SIG-M5 (cell line): Measurements from ENCODE around the gene SPAG7.

Experiments
- DNase-seq: peaks from one replicate; lab custom pipeline; 2025; lab: John Stamatoyannopoulos, UW

Gene SPAG7

DNA sequence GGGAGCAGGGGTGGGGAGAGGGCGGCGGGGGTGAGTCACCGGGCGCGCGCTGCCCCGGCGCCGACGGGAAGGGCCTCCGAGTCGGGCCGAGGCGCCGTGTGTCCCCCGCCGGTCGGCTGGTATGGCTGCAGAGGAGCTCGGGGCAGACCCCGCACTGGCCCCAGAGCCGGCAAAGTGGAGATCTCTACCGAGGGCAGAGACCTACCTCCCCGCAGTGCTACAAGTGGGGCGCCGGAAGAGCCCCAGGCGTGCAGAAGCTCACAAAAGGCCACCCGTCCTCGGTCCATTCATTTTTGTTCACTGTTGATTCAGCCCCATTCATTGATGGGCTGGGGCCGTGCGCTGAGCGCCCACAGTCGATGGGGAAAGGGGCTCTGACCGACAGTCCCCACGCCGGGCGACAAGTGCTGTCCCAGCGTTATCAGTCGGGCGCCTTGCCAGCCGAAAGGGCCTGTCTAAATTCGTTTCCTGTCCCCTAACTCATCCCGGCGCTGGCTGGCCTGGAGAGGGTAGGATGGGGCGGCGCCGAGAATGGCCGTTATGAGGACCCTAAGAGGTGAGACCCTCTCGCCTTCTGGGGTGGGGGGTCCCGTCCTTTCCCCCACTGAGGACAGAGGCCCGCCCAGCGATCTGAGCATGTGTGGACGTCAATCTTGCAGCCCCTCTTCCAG, 17.4 kb downstream of the SPAG7 start:
- no peak for DNase-seq

DNA sequence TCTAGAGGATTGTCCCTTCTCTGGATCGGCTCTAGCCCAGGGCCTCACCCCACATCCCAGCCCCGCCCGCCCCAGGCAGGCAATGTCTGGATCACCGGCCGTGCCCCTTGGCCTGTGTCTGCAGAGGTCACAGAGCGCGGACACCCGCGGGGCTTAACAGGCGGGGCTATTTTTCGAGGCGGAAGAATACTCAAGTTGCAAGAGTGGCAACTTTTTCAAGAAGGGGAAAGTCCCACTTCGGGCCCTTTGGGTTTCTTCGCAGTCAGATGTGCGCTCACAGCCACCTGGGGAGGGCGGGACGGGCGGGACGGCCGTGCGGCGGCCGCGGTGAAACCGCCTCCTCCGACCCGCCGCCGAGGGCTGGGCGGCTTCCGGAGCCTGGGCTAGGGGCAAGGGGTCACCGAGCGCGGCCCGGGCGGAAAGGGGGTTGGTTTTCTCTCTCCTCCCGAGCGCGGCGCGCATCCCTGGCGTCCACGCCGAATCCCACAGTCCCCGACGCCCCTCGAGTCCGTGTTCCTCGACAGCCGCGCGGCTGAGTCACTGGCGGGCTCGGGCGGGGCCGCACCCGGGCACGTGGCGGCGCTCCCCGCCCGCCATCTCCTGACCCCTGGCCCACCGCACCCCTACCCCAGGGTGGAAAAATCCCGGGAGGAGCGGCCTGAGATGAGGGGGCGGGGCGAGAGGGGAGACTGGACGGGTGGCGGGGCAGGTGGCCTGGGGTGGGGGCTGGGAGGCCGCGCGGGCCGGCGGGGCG, 18.1 kb downstream of the SPAG7 start:
- no peak for DNase-seq

DNA sequence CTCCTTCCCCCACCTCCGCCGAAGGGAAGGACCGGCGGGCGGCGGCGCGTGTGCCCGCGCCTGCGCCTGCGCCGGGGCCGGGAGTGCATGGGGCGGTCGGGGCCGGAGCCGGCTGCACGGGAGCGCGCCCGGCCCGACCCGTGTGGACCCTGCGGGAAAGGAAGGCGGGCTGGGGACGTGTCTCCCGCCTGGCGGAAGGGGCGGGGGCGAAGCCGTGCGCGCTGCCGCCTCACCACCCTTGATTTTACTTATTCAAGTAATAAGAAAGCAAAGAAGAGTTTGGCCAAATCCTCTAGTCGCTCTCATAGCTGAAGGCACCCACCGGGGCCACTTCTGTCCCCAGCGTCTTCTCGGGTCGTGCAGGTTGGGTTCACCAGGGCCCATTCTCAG, 18.7 kb downstream of the SPAG7 start:
- no peak for DNase-seq

DNA sequence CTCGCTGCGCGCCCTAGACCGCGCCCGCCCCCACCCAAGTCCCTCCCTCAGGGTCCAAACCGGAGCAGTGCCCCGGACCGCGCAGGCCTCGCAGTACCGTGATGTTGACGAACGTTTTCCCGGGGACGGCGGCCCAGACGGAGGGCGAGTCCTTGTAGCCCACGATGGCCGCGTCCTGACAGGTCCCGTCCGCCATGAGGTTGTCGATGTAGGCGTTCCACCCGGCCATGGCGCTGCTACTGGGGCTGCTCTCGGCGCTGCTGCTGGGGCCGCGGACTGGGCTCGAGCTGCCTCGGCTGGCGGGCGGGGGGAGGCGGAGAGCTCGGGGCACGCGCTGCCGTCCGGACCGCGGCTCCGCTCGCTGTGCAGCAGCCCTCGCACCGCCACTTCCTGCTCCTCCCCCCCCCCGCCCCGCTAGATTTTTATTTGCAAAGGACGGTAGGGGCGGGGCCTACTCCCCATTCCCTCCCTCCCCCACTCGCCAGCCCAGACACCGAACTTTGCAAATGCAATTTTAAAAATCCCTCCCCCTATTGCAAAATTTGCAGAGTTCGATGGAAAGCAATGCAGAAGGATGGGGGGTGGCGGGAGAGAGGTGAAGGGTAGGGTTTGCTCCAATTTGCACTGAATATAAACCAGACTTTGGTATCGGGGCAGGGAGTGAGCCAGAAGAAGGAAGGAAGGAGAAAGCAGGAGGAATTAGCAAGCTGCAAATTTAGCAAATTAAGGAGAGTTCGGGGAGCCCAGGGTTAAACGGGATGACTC, 19.3 kb downstream of the SPAG7 start, which contains the start of gene PFN1:
TSS of gene PFN1 (minus strand) at position 365 of the 765 bp plus-strand sequence. CDS start at position 229, 136 bp downstream.
- DNase-seq, result peak; percentile 70

DNA sequence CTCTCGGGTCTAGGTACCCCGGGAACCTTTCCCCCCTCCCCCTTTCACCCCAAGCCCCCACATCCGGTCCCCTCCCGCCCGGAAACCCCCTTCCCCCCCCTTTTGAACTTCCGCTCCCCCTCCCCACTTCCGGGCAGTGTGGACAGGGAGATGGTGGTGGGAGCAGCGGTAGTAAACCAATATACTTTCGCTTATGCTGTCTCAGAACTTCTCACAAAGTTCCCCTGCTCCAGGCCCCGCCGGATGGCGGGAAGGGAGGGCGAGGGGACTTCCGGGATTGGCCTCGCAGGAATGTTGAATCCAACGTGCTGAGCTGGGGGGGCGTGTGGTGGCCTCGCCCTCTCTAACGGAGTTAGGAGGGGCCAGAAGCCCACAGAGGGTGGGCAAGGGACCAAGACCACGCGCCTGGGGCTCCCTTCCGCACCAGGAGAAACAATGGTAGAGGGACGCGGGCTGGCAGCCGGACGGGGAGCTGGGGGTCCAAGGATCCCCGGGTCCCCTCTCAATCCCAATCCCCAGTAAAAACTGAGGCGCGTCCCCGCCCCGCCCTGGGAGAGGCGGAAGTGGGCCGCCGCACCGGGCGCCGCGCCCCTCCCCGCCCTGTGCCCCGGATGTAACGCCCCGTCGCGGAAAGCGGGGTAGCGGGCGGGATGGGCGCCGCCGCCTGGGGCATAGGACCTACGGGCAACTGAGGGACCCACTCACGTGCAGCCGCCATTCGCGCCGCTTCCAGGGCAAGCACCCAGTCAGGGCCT, 20.0 kb downstream of the SPAG7 start:
- DNase-seq, result no peak

DNA sequence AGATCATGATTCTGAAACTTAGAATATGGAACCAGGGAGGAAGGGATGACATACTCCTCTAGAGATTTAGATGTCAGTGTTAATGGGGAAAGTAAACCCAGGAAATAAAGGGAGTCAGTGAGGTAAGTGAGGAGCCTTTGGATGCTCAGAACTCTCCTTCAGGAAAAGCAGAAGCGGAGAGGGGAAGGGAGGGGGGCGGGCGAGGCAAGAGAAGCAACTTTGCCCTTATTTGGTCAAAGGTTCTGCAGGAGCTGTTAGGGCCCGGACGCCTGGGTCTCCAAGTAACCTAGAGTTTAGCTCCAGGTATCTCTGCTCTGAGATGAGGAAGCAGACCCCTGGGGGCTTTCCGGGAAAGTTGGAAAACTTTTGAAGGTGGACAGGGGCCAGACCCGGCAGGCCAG, 20.6 kb downstream of the SPAG7 start:
- DNase-seq, result no peak

DNA sequence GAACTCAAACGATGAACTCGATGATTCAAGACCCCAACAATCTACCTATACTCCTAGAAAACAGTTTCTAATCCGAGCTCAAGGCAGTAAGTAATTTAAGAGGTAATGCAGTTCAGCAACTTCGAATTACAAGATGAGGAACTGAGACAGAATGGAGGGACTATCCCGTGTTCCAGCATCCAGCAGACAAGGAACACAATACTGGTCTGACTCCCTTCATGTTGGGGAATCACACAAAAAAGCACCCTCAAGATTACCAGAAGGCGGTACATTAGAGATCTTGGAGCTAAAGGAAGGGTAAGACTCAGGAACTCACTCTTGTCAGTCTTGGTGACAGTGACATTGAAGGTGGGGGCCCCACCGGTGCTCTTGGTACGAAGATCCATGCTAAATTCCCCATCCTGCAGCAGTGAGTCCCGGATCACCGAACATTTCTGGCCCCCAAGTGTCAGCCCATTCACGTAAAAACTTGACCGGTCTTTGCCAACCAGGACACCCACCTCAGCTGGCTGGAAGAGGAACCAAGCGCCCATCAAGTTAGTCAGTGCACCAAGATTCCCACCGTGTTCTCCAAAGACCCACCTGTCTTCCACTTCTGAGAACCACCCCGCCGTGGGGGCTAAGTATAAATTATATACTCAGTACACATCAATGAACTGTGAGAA, 21.2 kb downstream of the SPAG7 start:
- no peak for DNase-seq

DNA sequence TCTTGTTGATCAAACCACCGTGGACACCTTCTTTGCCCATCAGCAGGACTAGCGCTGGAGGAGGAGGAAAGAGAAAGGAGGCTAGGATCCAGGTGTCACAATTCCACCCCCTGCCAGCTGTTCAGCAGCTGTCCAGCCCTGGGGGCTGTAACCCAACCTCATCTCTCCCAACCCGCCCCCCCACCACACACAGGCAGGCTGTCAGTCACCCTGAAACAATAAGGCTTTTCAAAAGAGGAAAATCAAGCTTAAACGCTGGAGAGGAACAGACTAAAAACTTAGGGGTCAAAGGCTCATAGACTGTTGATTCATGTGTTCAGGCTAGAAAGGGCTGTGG, 21.7 kb downstream of the SPAG7 start:
- DNase-seq, result no peak

DNA sequence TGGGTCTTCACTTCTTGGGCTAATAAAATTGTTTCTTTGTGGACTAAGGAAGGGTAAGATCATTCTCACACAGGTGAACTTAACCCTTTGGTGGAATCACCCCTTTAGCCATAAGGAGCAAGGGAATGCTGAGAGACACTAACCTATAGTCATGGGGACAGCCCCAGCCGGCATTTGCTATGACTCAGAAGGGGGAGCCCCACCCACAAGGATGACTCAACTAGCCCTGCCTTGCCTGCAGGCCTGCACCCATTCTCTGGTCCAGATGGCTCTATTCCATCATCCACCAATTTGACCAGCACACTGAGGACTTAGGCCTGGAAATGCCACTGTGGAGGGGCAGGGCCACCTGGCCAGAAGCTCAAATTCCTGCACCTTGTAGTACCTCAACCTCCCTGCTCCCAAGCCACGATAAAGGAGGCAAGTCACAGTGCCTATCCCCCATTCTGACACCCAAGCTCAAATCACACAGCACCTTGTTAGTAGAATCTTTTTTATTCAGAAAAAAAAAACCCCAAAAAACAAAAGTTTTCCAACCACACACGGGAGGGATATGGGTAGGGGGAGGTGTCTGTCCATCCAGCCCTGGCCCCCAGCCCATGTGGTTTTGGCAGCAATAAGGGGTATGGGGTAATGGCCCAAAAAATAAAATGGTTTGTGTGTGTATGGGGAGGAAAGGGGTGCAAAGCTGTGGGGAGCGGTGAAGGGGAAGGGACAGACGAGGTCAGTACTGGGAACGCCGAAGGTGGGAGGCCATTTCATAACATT, 22.3 kb downstream of the SPAG7 start:
- no peak for DNase-seq

DNA sequence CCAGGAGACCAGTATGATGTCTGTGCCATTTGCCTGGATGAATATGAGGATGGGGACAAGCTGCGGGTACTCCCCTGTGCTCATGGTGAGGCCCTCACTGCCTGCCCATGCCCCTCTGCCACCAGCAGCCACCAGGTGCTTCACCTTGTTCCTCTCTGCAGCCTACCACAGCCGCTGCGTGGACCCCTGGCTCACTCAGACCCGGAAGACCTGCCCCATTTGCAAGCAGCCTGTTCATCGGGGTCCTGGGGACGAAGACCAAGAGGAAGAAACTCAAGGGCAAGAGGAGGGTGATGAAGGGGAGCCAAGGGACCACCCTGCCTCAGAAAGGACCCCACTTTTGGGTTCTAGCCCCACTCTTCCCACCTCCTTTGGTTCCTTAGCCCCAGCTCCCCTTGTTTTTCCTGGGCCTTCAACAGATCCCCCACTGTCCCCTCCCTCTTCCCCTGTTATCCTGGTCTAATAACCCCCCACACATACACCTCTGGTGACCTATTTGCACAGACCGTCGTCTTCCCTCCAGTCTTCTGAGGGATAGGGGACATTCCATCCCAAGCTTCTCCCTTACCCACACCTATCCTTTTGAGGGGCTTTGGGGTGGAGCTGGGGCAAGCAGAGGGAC, 23.0 kb downstream of the SPAG7 start:
- no peak for DNase-seq

DNA sequence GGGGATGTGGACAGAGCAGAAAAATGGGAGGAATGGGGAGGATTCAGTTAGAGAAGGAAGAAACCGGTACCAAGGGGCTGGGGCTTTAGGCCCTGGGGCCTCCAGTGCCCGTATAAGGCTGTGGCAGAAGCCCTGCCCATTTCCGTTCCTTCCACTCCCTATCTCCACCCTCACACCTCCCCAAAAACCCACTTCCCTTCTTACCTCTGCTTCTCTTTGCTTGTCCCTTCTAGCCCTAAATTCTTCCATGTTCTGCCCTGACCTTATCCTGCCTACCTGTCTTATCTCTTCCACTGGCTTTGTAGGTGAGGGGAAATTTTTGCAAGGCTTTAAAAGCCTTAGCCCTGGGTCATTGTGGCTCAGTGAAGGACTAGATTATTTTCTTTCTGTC, 23.5 kb downstream of the SPAG7 start:
- DNase-seq, result no peak

DNA sequence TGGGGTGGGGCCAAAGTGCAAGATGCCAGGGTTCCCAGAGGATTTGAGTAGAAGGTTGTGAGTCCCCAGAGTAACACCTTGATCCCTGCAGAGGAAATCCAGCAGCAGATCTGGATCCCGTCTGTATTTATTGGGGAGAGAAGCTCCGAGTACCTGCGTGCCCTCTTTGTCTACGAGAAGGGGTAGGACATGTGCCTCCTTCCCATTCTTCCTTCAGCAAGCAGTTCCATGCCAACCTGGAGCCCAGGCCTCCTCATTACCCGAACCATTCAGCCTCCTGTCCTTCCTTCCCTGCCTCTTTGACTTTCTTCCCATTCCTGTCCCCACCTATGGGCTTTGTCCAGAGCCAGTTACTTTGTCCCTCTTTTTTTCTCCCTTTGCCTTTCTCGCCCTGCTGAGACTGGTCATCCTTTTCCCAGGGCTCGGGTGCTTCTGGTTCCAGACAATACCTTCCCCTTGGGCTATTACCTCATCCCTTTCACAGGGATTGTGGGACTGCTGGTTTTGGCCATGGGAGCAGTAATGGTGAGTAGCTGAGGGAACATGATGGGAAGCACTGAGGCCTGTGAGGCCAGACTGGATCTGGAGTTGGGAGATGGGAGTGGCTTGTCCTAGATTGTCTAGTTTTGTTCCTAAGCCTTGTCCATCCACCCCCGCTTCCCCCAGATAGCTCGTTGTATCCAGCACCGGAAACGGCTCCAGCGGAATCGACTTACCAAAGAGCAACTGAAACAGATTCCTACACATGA, 24.7 kb downstream of the SPAG7 start:
- no peak for DNase-seq

DNA sequence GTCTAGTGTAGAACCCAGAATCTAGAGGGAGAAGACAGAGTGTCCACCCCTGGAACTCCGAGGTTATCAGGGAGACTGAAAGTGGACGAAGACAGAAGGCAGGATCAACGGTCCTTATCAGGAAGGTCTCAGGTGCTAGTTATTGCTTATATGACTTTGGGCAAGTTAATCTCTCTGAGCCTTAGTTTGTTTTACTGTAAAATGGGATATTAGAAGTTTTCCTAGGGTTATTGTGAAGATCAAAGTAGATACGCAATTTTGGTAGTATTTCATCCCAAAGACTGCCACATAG, 26.4 kb downstream of the SPAG7 start:
- DNase-seq, result no peak

DNA sequence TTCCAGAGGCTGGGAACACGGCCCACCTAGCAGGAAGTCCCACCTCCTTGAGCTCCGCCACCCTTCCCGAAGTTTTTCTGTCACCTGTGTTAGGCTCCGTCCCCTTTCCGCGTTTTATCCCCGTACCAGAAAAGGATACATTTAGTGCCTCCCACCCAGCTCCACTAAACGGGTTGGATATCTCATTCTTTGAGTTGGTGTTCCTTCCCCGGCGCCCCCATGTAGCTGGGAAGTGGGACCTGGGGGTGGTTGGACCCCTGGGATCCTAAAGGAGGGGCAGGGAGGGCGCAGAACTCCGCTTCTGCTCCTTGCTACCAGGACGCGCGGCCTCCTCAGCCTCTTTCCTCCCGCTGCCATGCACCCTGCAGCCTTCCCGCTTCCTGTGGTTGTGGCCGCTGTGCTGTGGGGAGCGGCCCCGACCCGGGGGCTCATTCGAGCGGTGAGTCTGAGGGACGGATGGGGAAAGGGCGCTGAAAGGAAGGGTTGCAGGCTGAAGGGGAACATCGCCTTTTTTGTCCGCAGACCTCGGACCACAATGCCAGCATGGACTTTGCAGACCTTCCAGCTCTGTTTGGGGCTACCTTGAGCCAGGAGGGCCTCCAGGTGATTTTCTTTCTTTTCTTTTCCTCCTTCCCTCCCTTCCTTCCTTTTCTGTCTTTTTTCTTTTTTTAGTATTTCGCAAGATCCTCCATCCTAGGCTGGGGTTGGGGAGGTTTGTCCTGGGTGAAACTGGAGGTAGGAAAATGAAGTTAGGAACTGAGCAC, 26.9 kb downstream of the SPAG7 start:
- DNase-seq, result no peak

DNA sequence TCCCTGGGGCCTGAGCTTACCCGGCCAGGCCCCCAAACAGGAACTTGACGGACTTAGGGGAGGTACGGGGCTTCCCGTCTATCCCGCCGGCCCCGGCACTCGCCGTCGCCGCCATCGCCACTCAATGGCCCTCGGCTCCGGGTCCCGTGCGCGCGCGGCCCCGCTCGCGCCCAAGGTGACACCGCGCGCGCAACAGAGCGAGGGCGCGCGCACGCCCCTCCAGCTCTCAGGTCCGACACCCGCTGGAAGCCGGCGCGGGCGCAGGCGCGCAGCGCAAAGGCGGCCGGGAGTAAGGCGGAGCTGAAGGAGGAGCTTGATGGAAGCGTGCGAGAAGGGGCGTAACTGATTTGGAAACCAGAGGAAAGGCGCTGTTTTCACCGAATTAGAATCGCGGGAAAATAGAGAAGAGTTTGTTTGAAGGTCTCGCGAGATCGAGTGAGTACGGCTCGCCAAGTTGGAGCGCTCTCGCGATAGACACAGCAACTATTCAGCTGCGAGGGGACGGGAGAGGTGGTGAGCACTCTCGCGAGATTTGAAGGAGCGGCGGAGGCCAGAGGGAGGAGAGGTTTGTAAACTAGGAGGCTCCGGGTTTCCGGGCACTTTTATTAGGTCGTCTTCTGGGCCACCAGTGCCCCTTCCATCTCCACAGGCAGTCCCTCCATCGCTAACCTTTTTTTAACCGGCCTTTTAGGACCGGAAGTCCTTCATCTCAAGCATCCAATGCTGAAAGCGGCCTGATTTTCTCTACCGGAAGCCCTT, 27.6 kb downstream of the SPAG7 start, which contains the start of the genes RNF167 and SLC25A11:
TSS of gene RNF167 (plus strand) at position 473 of the 759 bp plus-strand sequence. CDS start 642 bp downstream, outside the sequence.
TSS of gene SLC25A11 (minus strand) at position 251 of the 759 bp plus-strand sequence. CDS start at position 115, 136 bp downstream.
- peak; percentile 97 for DNase-seq

DNA sequence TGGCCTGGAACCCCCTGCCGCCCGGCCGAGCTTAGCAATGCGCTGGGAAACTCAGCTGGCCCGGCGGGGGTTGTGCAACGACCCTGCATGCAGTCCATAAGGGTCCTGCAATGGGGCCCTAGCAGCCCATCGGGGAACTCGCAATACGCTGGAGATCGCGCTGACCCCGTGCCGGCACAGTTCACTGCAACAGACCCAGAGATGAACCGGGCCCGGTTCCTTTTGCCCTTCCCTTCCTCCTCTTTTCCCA, 28.1 kb downstream of the SPAG7 start:
- DNase-seq, result no peak

DNA sequence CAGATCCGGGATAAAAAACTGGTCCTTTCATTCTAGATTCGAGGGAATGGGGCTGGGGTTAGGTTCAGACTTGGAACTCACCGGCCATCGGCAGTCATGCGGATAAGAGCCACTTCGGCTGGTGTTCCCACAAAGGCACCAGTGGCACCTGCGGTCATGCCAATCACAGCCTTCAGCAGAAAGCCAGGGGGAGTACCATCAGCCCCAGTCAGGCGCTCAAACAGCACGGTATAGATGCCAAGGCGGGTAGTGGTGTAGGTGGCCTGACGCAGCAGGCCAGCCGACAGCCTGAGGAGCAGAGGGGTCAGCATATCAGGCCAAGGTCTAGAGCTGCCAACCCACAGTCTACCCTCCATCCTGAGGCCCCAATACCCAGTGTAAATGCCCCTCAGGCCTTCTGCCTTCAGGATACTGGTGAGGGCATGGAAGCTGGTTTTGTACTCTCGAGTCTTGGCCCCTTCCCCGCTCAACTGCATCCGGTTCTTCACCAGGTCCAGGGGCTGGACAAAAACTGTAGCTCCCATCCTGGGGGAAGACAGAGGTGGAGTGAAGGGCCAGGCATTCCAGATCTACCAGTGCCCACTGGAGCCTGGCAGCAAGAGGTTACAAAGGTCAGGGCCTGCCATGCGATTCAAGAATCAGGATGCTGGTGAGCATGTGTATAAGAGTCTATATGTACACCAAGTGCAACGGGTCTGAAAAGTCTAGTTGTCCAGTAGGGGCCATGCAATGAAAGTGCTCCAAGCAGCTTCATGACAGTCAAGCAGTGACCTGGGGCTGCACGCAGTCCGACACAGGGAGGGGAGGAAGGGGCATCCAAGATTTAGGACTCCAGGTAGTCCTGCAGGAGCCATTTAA, 28.7 kb downstream of the SPAG7 start:
- no peak for DNase-seq

DNA sequence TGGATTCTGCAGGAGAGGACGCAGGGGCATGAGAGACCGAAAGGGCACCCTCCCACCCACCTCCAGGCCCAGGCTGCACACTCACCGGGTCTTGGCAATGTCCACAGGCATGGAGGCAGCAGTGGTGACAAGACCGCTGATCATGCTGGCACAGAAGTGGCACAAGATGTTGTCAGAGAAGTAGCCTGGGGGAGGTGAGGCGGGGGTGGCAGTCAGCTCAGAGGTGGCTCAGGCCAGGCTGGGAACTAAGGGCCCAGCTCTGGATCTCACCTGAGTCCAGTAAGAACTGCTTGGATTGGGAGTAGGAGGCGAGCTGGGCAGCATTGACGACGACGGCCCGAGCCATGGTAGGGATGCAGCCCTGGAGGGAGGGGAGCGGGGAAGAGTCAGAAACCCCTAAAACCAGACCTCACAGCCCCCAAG, 29.5 kb downstream of the SPAG7 start:
- DNase-seq, result no peak
